Ishikawa (cell line): ENCODE measurements around the gene PARP14.
A peak's percentile ranks its signal among the peaks of the same experiment; 100 is the strongest.

Source experiments
- CEBPB ChIP-seq: IDR thresholded peaks from 2 replicates; pipeline ENCODE4 v1.6.1; 2012
- CREB1 ChIP-seq: IDR thresholded peaks from 2 replicates; pipeline ENCODE4 v1.6.1; 2012; ENCODE audit warnings: low read depth
- EGR1 ChIP-seq: IDR thresholded peaks from 2 replicates; pipeline ENCODE4 v1.6.1; 2012
- EP300 ChIP-seq: IDR thresholded peaks from 2 replicates; pipeline ENCODE4 v1.6.1; 2012; ENCODE audit warnings: borderline replicate concordance
- FOXM1 ChIP-seq: IDR thresholded peaks from 2 replicates; pipeline ENCODE4 v1.6.1; 2012; ENCODE audit warnings: low read depth, borderline replicate concordance
- NFIC ChIP-seq: IDR thresholded peaks from 2 replicates; pipeline ENCODE4 v1.6.1; 2012
- RAD21 ChIP-seq: IDR thresholded peaks from 2 replicates; pipeline ENCODE4 v1.6.1; 2012; ENCODE audit warnings: low read depth
- TAF1 ChIP-seq: IDR thresholded peaks from 2 replicates; pipeline ENCODE4 v1.6.1; 2012; ENCODE audit warnings: low read depth, mild to moderate bottlenecking
- TCF12 ChIP-seq: IDR thresholded peaks from 2 replicates; pipeline ENCODE4 v1.6.1; 2012; ENCODE audit warnings: low read depth
- TEAD4 ChIP-seq: IDR thresholded peaks from 2 replicates; pipeline ENCODE4 v1.6.1; 2012
- YY1 ChIP-seq: IDR thresholded peaks from 2 replicates; pipeline ENCODE4 v1.6.1; 2012; ENCODE audit warnings: low read depth
- ZBTB7A ChIP-seq: IDR thresholded peaks from 2 replicates; pipeline ENCODE4 v1.6.1; 2012; ENCODE audit warnings: low read depth
- TF ChIP-seq, protein P1 (sequence below): IDR thresholded peaks from 2 replicates; pipeline ENCODE4 v1.6.1; 2012; ENCODE audit warnings: low read depth, mild to moderate bottlenecking
- TF ChIP-seq, protein P2 (sequence below): IDR thresholded peaks from 2 replicates; pipeline ENCODE4 v1.6.1; 2012
- TF ChIP-seq, protein P3 (sequence below): IDR thresholded peaks from 2 replicates; pipeline ENCODE4 v1.6.1; 2012

PARP14 gene

DNA sequence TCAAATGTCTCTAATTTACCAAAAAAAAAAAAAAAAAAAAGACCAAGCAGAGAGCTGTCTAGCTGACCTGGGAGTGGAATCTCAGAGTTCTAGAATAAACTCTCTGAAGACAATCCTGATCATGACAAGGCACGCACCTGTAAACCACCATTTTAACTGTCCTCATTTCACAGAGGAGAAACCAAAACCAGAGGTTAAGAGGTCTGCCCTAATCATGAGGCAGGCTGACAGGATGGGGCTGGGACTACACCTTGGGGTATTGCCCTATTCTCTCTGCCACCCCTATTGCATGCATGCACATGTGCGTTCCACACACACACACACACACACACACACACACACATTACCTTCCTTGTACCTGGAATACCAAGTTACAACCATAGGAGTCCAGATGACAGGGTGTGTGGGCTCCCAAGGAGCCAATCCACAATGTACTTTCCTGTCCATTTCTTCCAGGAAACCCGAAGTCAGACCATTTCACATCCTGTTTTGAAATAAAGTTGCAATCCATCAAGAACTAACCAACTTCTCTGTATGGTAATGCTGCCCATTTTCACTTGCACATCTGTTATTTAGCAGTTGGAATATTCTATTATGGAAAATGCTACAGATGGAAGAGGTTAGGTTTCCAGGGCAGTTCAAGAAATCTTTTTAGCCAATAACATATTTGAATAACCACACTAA is 78.4 kb downstream of the PARP14 start:
- TF ChIP-seq, protein P1, sequence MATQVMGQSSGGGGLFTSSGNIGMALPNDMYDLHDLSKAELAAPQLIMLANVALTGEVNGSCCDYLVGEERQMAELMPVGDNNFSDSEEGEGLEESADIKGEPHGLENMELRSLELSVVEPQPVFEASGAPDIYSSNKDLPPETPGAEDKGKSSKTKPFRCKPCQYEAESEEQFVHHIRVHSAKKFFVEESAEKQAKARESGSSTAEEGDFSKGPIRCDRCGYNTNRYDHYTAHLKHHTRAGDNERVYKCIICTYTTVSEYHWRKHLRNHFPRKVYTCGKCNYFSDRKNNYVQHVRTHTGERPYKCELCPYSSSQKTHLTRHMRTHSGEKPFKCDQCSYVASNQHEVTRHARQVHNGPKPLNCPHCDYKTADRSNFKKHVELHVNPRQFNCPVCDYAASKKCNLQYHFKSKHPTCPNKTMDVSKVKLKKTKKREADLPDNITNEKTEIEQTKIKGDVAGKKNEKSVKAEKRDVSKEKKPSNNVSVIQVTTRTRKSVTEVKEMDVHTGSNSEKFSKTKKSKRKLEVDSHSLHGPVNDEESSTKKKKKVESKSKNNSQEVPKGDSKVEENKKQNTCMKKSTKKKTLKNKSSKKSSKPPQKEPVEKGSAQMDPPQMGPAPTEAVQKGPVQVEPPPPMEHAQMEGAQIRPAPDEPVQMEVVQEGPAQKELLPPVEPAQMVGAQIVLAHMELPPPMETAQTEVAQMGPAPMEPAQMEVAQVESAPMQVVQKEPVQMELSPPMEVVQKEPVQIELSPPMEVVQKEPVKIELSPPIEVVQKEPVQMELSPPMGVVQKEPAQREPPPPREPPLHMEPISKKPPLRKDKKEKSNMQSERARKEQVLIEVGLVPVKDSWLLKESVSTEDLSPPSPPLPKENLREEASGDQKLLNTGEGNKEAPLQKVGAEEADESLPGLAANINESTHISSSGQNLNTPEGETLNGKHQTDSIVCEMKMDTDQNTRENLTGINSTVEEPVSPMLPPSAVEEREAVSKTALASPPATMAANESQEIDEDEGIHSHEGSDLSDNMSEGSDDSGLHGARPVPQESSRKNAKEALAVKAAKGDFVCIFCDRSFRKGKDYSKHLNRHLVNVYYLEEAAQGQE: no peak
- TF ChIP-seq RAD21: no peak
- TF ChIP-seq, protein P2, sequence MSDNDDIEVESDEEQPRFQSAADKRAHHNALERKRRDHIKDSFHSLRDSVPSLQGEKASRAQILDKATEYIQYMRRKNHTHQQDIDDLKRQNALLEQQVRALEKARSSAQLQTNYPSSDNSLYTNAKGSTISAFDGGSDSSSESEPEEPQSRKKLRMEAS: no peak
- no peak for TF ChIP-seq YY1
- no peak for TF ChIP-seq TAF1
- TF ChIP-seq TCF12: no peak
- no peak for TF ChIP-seq CREB1
- TF ChIP-seq EGR1: no peak
- TF ChIP-seq TEAD4: no peak
- TF ChIP-seq FOXM1: no peak
- TF ChIP-seq, protein P3, sequence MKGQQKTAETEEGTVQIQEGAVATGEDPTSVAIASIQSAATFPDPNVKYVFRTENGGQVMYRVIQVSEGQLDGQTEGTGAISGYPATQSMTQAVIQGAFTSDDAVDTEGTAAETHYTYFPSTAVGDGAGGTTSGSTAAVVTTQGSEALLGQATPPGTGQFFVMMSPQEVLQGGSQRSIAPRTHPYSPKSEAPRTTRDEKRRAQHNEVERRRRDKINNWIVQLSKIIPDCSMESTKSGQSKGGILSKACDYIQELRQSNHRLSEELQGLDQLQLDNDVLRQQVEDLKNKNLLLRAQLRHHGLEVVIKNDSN: no peak
- TF ChIP-seq CEBPB: no peak
- TF ChIP-seq NFIC: no peak
- no peak for TF ChIP-seq ZBTB7A
- TF ChIP-seq EP300: no peak

DNA sequence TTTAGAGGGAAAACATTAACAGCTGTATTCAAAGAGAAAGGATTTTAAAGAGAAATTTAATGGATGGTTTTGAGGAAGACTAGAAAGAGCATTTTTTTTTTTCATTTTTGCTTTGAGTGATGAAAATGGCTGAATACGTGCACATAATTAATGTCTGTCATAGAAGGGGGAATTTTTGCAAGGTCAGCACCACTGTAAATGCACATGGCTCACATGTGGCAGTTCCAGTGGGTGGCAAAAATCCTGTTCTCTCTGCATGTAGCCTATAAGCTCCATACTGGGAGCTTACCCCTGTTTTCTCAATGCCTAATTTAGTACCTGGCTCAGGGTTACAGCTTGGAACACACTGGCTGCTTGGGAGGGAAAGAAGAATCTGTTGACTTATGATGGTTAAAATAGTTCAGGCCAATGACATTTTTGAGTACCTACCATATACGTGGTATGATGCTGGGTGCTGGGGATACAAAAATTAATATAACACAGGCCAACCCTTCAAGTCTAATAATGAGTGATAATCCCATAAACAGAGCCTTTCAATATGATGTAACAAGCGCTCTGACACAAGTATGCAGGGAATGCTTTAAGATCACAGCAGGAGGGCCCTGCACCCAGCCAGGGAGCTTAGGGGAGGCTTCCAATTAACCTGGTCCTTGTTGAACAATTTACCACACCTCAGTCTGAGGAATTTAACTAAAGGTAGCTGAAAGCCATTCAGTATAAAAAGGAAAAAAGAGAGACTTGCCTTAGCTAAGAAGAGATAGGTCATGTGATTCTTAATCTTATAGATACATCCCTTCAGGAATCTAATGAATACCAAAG is 80.0 kb downstream of the PARP14 start:
- no peak for TF ChIP-seq ZBTB7A
- TF ChIP-seq RAD21: no peak
- TF ChIP-seq CREB1: no peak
- TF ChIP-seq FOXM1: peak; percentile 53; the same call in 1 of the 2 replicates
- TF ChIP-seq, protein P3: no peak
- TF ChIP-seq EP300: peak; percentile 84
- TF ChIP-seq YY1: 0 out of 2 replicates have a peak, but pooled peaks have one; percentile 12
- TF ChIP-seq TEAD4: peak; percentile 98
- TF ChIP-seq, protein P1: no peak
- peak; percentile 86 for TF ChIP-seq TCF12
- TF ChIP-seq CEBPB: peak; percentile 89
- TF ChIP-seq, protein P2: peak; percentile 81
- TF ChIP-seq TAF1: no peak
- TF ChIP-seq EGR1: no peak
- peak; percentile 75 for TF ChIP-seq NFIC

DNA sequence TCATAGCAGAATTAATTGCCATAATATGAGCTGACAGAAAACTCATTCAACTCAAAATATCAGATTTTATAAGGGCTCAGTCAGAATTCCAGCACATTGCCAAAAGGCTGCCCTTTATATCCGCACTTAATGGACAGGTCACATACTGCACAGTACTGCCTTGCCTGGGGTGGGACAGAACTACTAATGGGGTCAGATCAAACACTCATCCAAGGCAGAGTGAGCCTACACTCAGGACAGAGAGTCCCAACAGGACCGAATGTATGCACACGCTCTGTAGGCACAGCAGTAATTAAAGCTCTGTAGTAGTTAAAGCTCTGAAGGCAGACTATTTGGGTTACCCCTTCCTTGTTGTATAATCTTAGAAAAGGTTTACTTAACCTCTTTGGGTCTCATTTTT is 85.8 kb downstream of the PARP14 start:
- TF ChIP-seq, protein P2: no peak
- TF ChIP-seq FOXM1 (no peak), EP300 (no peak), CREB1 (no peak), EGR1 (no peak), YY1 (no peak), ZBTB7A (no peak), NFIC (no peak), TEAD4 (no peak), TAF1 (no peak), CEBPB (no peak), RAD21 (no peak), TCF12 (no peak)
- TF ChIP-seq, protein P3: no peak
- TF ChIP-seq, protein P1: no peak
